ENCODE measurements around the gene GLT1D1. TPM values are rescaled to one million over a fixed set of nuclear protein-coding genes. Genes with fewer than 3 reads are reported as not detected.
A peak's percentile ranks its signal among the peaks of the same experiment; 100 is the strongest.

GLT1D1 gene
- total RNA-seq, 2 experiments from 2014 or later: 0.19 to 0.22 TPM

- Mint-ChIP-seq H3K9me3 (peaks cover 3% of the 10 kb centered on the region), H3K27ac (no peak overlapping the region), H3K27me3 (no peaks in the 10 kb centered on the region), H3K36me3 (ENCODE audit: low read depth) (no peaks in the 10 kb centered on the region), H3K4me1 (ENCODE audit: low read depth) (peaks cover 5% of the 10 kb centered on the region), H3K4me3 (no peak overlapping the region)
- peak in 3 of 14 experiments; percentile 8 to 43 (median 42) for DNase-seq
- H3K27ac ChIP-seq (ENCODE audit: low read depth in 1 of 2, low read length in 2 of 2): no peak overlapping the region
- H3K36me3 ChIP-seq (ENCODE audit: insufficient read depth, low read length): no peaks in the 10 kb centered on the region
- no peak for TF ChIP-seq CTCF (IDR thresholded peaks at IDR 0.05)
- CTCF ChIA-PET: no interaction called here
- H3K9me3 ChIP-seq (ENCODE audit: control insufficient read depth in 1 of 2, insufficient read depth in 1 of 2, low read length in 2 of 2): no peaks in the 10 kb centered on the region
- intact Hi-C loops (cut with DNase I, micrococcal nuclease): no loop called here
- H3K4me3 ChIP-seq (ENCODE audit: low read length): no peak overlapping the region
- POLR2A ChIA-PET: no interaction called here
- no peaks in the 10 kb centered on the region for H3K4me1 ChIP-seq (ENCODE audit: insufficient read depth, low read length)
- no peak for ATAC-seq (ENCODE audit: poor library complexity)
- no peaks in the 10 kb centered on the region for H3K27me3 ChIP-seq (ENCODE audit: control insufficient read depth in 1 of 2, insufficient read depth in 2 of 2, low read length in 2 of 2)
Observed at GRCh38 chr12:128920468-128920867, 67.2 kb downstream of the GLT1D1 start.

GRCh38 chr12:128928361-128928760 is 75.1 kb downstream of the GLT1D1 start:
- Histone ChIP-seq H3K4me1 (ENCODE audit: insufficient read depth, low read length) (no peaks in the 10 kb centered on the region), H3K27ac (ENCODE audit: low read depth in 1 of 2, low read length in 2 of 2) (no peak overlapping the region), H3K27me3 (ENCODE audit: control insufficient read depth in 1 of 2, insufficient read depth in 2 of 2, low read length in 2 of 2) (no peaks in the 10 kb centered on the region), H3K4me3 (ENCODE audit: low read length) (no peak overlapping the region), H3K36me3 (ENCODE audit: insufficient read depth, low read length) (no peaks in the 10 kb centered on the region), H3K9me3 (ENCODE audit: control insufficient read depth in 1 of 2, insufficient read depth in 1 of 2, low read length in 2 of 2) (peaks cover 0 to 14% of the 10 kb centered on the region in 2 experiments)
- H3K27me3 Mint-ChIP-seq: no peaks in the 10 kb centered on the region
- H3K4me3 Mint-ChIP-seq: no peak overlapping the region
- CTCF ChIA-PET: no interaction called here
- POLR2A ChIA-PET: no interaction called here
- no peaks in the 10 kb centered on the region for H3K9me3 Mint-ChIP-seq
- intact Hi-C loops (cut with DNase I, micrococcal nuclease): no loop called here
- DNase-seq (no peak), ATAC-seq (ENCODE audit: poor library complexity) (no peak)
- TF ChIP-seq CTCF (IDR thresholded peaks at IDR 0.05): no peak
- no peak overlapping the region for H3K27ac Mint-ChIP-seq
- peaks cover 8% of the 10 kb centered on the region for H3K4me1 Mint-ChIP-seq (ENCODE audit: low read depth)
- H3K36me3 Mint-ChIP-seq (ENCODE audit: low read depth): no peaks in the 10 kb centered on the region

GRCh38 chr12:128929057-128929456 is 75.8 kb downstream of the GLT1D1 start:
- H3K27ac ChIP-seq (ENCODE audit: low read depth in 1 of 2, low read length in 2 of 2): no peak overlapping the region
- H3K4me3 ChIP-seq (ENCODE audit: low read length): no peak overlapping the region
- H3K36me3 Mint-ChIP-seq (ENCODE audit: low read depth): no peaks in the 10 kb centered on the region
- H3K27ac Mint-ChIP-seq: no peak overlapping the region
- H3K4me1 Mint-ChIP-seq (ENCODE audit: low read depth): peaks cover 8% of the 10 kb centered on the region
- CTCF ChIA-PET: no interaction called here
- no peak for ATAC-seq (ENCODE audit: poor library complexity)
- intact Hi-C loops (cut with DNase I, micrococcal nuclease): no loop called here
- no peaks in the 10 kb centered on the region for H3K36me3 ChIP-seq (ENCODE audit: insufficient read depth, low read length)
- H3K27me3 Mint-ChIP-seq: no peaks in the 10 kb centered on the region
- no peak for DNase-seq
- no peaks in the 10 kb centered on the region for H3K9me3 Mint-ChIP-seq
- H3K4me1 ChIP-seq (ENCODE audit: insufficient read depth, low read length): no peaks in the 10 kb centered on the region
- no peak overlapping the region for H3K4me3 Mint-ChIP-seq
- no peak for TF ChIP-seq CTCF (IDR thresholded peaks at IDR 0.05)
- H3K9me3 ChIP-seq (ENCODE audit: control insufficient read depth in 1 of 2, insufficient read depth in 1 of 2, low read length in 2 of 2): peaks cover 0 to 14% of the 10 kb centered on the region in 2 experiments
- POLR2A ChIA-PET: no interaction called here
- no peaks in the 10 kb centered on the region for H3K27me3 ChIP-seq (ENCODE audit: control insufficient read depth in 1 of 2, insufficient read depth in 2 of 2, low read length in 2 of 2)

Measured in CD4-positive, alpha-beta T cell (primary cell).